ENCODE measurements around the gene CETN3.

Gene CETN3

GRCh38 chr5:90409318-90410177, at the start of gene CETN3:
CETN3 (minus strand) TSS chr5:90409756; CDS start chr5:90409661, 95 bp downstream.
- peak; percentile 46 for DNase-seq

GRCh38 chr5:90446961-90447360, 37.4 kb upstream of the CETN3 start:
- DNase-seq: no peak

- no peak for DNase-seq
These were observed 31.1 kb upstream of the CETN3 start for GRCh38 chr5:90440644-90441043.

GRCh38 chr5:90438100-90438499, 28.5 kb upstream of the CETN3 start:
- no peak for DNase-seq

GRCh38 chr5:90437663-90438062, 28.1 kb upstream of the CETN3 start:
- DNase-seq: no peak

- no peak for DNase-seq
These were observed 24.7 kb upstream of the CETN3 start for GRCh38 chr5:90434116-90434714.

GRCh38 chr5:90424245-90424644, 14.7 kb upstream of the CETN3 start:
- no peak for DNase-seq

- DNase-seq: no peak
These were observed 11.6 kb upstream of the CETN3 start for GRCh38 chr5:90421136-90421535.

- no peak for DNase-seq
These were observed 8.7 kb upstream of the CETN3 start for GRCh38 chr5:90418214-90418613.

- no peak for DNase-seq
These were observed 714 bp upstream of the CETN3 start for GRCh38 chr5:90410178-90410762.

- no peak for DNase-seq
These were observed 812 bp downstream of the CETN3 start for GRCh38 chr5:90408571-90409317.

- DNase-seq: no peak
These were observed 3.1 kb downstream of the CETN3 start for GRCh38 chr5:90406466-90406865.

- no peak for DNase-seq
These were observed 6.9 kb downstream of the CETN3 start for GRCh38 chr5:90402521-90403255.

- no peak for DNase-seq
These were observed 10.3 kb downstream of the CETN3 start for GRCh38 chr5:90399251-90399650.

- DNase-seq: no peak
These were observed 10.8 kb downstream of the CETN3 start for GRCh38 chr5:90398726-90399125.

GRCh38 chr5:90395005-90395404, 14.6 kb downstream of the CETN3 start:
- no peak for DNase-seq

- DNase-seq: no peak
These were observed 18.6 kb downstream of the CETN3 start for GRCh38 chr5:90390928-90391327.

GRCh38 chr5:90390326-90390725, 19.2 kb downstream of the CETN3 start:
- no peak for DNase-seq

GRCh38 chr5:90387508-90387907, 22.0 kb downstream of the CETN3 start:
- no peak for DNase-seq

- no peak for DNase-seq
These were observed 23.4 kb downstream of the CETN3 start for GRCh38 chr5:90386099-90386710.

- no peak for DNase-seq
These were observed 25.2 kb downstream of the CETN3 start for GRCh38 chr5:90384389-90384788.

GRCh38 chr5:90383903-90384302, 25.7 kb downstream of the CETN3 start:
- DNase-seq: no peak

Measured in KG1 (cell line).